NCI-H1930 (cell line): ENCODE measurements around the gene THUMPD2.
"Not testable (repeated sequence)": the region's sequence is repeated elsewhere in the genome, so short reads cannot be mapped to it uniquely, and the experiment has no call there.

Experiments used
- DNase-seq, 2 experiments: peaks; one replicate each; lab custom pipeline; 2025; lab: John Stamatoyannopoulos, UW

Gene THUMPD2, protein sequence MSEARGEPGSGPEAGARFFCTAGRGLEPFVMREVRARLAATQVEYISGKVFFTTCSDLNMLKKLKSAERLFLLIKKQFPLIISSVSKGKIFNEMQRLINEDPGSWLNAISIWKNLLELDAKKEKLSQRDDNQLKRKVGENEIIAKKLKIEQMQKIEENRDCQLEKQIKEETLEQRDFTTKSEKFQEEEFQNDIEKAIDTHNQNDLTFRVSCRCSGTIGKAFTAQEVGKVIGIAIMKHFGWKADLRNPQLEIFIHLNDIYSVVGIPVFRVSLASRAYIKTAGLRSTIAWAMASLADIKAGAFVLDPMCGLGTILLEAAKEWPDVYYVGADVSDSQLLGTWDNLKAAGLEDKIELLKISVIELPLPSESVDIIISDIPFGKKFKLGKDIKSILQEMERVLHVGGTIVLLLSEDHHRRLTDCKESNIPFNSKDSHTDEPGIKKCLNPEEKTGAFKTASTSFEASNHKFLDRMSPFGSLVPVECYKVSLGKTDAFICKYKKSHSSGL

DNA sequence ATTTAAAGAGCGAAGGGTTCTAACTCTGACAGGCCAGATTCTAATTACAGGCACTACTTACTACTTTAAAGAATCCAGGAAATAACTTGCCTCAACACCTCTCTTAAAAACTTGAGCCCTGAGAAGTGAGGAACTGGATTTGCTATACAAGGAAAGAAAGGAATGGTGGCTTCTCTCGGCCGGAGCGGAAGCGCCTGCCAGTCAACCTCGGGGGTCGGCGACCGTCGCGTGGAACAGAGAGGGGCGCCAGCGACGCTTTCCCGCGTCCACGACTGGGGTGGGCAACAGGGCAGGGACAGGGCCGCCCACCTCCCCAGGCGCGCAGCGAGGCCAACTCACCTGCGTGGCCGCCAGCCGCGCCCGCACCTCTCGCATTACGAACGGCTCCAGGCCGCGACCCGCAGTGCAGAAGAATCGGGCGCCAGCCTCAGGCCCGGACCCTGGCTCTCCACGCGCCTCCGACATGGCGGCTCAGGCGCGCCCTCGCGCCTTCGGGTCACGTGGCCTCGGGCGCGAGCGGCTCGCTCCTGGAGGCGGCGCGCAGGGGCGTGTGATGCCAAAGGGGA, at the start of gene THUMPD2:
TSS of gene THUMPD2 (minus strand) at position 484 of the 566 bp plus-strand sequence. CDS start at position 465, 19 bp downstream.
- DNase-seq, result peak; percentile 61 to 66

DNA sequence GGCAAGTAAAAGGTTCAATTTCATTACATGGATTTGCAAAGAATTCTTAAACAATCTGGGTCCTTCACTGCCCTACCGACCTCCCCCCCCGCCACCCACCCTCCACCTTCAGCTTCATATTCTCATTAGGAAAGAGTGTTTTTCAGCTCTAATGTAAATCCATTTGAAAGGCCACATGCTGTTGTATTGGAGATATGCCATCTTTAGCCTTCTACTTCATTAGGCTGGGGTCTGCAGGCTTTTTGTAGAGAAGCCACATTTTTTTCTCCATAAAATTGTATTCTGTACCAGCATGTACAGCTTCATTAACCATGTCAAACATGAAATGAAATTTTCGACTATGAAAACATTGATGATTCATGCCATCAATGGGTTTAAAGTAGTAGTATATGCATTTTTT, 42.8 kb upstream of the THUMPD2 start:
- no peak for DNase-seq

DNA sequence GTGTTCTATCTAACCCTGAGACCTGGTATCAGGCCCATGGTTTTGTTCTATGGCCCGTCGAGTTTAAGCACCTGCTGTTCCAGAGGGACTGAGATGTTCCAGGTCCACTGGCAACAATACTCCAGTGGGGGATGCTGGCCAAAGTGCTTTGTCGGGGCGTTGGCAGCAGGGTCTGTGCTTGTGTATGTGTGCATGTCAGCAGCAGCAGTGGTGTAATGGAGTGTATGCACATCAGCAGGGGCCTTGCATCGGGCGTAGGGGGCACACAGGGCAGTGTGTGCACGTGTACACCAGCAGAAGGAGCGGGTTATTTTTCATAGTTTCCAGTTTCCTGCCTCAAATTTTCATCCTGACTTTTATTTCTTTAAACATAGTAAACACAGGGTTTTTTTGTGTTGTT, 37.8 kb upstream of the THUMPD2 start:
- DNase-seq, result no peak

DNA sequence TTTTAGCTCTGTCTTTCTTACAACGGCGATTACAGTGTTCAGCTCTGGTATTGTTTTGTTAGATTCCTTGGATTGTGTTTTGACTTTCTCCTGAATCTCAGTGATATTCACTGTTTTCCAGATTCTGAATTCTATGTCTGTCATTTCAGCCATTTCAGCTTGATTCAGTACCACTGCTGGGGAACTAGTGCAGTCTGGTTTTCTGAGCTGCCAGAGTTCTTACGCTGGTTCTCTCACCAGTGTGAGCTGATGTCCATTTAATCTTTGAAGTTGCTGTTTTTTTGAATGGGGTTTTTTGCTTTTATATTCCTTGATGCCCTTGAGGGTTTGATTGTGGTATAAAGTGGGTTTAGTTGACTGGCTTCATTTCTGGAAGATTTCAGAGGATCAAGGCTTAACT, 37.4 kb upstream of the THUMPD2 start:
- DNase-seq, result no peak

DNA sequence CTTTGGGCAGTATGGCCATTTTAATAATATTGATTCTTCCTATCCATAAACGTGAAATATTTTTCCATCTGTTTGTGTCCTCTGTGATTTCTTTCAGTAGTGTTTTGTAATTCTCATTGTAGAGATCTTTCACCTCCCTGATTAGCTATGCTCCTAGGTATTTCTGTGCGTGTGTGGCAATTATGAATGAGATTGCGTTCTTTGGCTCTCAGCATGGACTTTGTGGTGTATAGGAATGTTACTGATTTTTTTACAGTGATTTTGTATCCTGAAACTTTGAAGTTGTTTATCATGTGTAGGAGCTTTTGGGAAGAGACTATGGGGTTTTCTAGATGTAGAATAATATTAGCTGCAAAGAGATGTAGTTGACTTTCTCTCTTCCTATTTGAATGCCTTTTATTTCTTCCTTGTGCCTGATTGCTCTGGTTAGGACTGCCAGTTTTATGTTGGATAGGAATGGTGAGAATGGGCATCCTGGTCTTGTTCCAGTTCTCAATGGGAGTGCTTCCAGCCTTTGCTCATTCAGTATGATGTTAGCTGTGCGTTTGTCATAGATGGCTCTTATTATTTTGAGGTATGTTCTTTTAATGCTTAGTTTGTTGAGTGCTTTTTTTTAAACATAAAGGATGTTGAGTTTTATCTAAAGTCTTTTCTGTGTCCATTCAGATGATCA, 27.0 kb upstream of the THUMPD2 start:
- DNase-seq, result no peak

DNA sequence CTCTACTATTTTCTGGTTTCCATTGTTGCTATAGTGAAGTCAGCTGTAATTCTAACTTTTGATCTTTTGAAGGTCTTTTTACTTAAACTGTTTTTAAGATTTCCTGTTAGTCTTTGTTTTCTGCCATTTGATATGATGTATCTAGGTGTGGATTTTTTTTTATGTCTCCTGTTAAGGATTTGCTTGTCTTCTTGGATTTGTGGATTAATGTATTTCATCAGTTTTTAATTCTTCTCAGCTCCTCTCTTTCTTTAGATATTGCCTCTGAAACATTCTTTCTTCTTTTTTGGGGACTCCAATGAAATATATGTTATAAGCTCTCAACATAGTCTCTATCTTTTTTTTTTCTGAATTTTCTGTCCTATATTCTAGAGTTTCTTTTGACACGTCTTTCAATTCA, 24.8 kb upstream of the THUMPD2 start:
- no peak for DNase-seq

DNA sequence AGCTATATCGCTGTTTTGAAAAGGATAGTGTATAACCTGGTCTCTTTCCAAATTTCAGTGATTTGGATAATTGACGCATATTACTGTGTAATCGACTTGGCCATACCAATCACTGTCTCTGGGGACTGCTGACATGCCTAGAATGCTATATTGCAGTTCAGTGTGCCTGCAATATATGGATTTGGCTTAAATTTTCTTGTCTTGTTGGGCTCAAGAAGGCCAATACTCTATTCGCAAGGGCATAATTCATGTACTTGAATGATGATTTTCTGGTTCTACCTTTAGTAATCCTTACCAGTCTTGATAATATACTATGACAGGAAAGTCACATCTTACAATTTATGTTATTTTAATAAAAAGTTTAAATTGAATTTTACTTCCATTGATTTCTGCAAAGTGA, 21.7 kb upstream of the THUMPD2 start:
- no peak for DNase-seq

DNA sequence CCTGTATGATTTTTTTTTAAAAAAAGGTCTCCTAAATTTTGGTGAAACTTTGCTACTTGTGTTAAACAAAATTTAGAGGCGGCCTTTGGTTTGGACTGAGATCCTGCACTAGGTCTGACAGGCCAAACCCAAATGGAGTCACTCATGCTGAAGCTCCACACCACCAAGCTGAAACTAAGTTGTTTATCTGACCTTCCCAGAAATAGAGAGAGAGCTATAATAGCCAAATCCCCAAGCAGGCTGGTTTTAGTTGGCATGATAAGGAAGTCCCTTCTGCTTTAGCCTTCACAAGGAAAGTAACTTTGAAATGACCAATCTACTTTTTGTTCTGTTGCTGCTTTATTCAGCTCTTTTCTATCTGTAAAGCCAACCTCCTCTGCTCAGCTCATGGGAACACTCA, 17.1 kb upstream of the THUMPD2 start:
- DNase-seq, result no peak

DNA sequence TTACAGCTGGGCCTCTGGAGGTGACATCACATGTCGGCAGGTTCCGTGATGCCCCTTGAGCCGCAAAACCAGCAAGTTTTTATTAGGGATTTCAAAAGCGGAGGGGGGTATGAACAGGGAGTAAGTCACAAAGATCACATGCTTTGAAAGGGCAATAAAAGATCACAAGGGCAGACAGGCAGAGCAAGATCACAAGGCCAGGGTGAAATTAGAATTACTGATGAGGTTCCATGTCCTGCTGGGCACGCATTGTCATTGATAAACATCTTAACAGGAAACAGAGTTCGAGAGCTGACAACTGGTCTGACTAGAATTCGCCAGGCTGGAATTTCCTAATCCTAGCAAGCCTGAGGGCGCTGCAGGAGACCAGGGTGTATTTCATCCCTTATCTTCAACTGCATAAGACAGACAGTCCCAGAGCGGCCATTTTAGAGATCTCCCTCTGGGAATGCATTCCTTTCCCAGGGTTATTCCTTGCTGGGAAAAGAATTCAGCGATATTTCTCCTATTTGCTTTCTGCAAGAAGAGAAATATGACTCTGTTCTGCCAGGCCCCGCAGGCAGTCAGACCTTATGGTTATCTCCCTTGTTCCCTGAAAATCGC, 11.3 kb upstream of the THUMPD2 start:
- DNase-seq, result not testable (repeated sequence)

DNA sequence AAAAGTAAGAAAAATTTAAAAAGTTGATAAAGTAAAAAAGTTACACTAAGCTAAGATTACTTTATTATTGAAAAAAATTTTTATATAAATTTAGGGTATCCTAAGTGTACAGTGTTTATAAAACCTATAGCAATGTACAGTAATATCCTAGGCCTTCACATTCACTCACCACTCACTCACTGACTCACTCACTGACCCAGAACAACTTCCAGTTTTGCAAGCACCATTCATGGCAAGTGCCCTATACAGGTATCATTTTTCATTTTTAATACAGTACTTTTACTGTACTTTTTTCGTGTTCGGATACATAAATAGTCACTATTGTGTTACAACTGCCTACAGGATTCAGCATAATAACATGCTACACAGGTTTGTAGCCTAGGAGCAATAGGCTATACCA, 8.9 kb upstream of the THUMPD2 start:
- DNase-seq, result no peak

DNA sequence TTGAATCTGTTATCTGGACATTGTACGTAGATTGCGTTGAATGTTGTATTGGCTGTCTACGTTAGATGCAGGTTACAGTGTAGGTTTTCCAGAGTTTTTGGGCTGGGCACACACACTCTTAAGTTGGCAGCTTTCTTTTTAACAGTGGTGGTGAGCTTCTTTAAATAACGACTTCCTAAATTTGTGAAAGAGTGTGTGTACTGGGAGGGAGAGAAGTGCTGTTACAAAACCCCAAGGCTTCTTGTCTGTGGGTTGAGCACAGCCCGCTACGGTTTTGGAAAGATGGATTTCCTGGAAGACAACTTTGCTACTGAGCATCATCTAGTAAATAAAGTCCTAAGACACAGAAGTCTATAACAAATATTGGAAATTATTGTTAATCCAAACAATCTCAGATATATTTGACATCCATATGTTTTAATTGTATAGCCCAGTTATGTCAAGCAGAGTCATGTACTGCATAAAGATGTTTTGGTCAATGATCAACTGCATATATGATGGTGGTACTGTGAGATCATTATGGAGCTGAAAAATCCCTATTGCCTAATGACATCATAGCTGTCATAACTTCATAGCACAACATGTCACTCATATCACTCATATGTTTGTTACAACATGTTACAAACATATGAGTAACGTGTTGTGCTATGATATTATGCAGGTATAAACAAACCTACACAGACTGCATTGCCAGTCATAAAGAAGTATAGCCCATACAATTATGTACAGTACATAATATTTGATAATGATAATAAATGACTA, 7.9 kb upstream of the THUMPD2 start:
- no peak for DNase-seq

DNA sequence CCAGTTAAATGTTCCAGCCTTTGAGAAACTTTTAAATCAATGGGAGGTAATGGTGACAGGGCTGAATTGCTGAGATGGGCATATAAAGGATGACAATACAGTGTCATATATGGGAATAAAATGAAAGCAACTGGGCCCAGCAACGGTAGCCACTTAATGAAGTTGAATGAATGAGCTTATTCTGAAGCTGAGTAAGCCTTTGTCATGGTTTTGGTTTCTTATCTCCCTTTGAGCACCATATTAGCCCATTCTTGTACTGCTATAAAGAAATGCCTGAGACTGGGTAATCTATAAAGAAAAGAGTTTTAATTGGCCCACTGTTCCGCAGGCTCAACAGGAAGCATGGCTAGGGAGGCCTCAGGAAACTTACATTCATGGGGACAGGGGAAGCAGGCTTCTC, 3.5 kb upstream of the THUMPD2 start:
- no peak for DNase-seq

DNA sequence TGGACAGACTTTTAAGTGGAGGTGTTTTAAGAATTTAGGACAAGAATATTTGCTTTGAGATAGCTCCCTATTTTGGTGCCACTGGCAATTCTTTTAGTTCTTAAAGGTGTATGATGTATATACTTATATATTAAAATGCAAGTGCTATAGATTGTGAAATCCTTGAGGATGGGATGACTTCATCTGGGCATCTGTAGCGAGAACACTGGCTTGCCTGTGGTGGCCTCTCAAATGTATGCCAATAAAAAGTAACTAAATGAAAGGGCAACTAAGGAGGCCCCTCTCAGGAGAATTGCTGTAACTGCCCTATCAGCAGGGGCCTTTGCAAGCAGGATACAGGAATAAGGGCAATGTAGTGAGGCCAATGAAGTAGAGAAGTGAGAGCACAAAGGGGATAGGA, 2.6 kb upstream of the THUMPD2 start:
- no peak for DNase-seq

DNA sequence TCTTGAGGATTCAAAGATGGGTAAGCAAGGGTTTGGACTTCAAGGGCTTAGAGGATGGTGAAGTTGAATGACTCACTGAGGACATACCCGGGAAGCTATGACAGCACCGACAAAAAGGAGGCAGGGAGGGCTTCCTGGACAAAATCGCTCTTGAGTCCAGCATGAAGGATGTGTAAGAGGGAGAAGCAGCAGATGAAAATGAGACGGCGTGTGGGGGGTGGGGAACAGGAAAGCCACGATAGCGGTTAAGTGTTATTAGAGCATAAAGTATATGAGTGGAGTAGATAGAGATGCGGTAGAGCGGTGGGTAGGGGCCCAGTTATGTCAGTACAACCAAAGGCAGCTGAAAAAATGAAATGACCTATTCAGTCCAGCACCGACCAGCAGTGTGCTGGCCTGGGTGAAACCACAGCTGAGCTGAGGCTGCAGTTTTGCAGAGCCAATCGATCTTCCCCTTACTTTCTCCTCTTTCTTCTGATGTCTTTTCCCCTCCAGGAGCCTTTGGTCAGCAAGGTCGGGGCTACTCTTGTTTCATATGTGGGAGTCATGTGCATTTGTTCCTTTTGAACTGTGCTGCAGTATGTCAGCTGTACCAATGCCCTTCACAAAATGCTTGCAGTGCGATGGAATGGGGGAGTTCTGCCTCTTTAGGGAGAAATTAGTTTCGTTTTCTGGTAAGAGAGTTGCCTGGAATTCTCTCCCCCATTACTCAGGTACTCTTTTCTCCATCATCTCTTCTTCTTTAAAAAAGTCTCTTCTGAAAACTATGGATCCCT, 2.0 kb upstream of the THUMPD2 start:
- DNase-seq, result no peak

DNA sequence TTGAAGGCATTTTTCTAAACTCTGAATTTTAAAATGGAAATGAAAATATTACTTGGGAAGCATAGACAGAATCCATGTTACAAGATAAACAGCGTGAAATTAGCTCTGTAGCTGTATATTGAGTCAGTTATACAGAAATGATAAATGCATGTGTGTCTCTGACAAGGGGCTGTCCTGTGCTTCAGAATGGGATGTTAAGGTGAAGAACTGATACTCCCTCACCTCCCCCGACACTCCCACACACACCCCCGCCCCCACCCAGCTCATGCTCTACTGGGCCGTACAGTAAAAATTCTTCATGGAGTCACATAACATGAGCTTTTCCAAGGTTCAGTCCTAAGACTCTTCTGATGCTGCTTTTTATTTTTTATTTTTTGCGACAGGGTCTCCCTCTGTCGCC, 869 bp upstream of the THUMPD2 start:
- DNase-seq, result no peak

DNA sequence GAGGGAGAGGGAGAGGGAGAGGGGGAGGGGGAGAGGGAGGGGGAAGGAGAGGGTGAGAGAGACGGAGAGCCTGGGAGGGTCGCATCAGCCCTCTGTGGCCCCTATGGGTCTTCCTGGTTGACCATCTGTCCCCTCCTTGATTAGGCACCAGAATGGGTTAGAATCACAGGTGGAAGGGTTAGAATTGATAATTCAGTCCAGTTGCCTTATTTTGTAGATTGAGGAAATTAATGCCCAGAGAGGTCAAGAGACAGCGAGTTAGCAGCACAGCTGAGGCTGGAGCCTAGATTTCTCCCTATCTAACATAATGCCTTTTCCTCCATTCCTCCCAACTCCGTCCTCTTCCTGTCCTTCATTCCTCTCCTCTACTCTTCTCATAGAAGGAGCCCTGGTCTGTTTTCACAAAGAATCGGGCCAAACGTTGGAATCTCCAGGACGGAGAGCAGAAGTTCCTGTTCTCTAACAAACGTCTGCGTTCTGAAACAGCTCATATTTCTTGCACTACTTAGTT, 338 bp upstream of the THUMPD2 start:
- DNase-seq, result no peak

DNA sequence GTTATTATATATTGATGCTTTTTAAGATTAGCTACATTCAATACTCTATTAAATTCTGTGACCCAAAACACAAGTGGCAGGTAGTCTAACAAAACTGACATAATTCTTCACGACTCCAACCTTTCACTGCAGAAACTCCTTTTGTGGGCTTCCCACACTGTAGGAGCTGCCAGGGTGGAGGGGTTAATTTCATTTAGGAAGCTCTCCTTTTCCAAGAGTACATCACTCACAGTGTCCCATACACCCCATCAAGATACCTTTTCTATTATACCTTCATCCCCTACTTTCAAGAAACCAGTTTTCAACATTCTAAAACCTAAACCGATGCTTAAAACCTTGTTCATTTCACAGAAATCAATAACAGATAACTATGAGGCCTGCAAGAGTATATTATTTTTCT, 825 bp downstream of the THUMPD2 start:
- DNase-seq, result no peak

DNA sequence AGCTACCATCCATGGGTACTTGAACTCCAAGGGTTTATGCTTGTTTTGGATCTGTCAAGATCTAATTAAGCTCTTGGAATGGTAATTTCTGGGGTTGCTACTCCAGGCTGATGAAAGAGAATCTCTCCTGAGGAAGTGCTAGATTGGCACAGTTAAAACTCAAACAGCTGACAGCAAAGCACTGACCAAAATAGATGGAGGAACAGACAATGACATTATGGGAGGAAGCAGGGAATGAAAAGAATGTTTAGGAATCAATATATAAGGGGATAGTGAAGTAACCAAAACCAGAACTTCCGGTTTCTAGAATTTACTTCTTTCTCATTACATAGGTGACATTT, 6.3 kb downstream of the THUMPD2 start:
- no peak for DNase-seq

DNA sequence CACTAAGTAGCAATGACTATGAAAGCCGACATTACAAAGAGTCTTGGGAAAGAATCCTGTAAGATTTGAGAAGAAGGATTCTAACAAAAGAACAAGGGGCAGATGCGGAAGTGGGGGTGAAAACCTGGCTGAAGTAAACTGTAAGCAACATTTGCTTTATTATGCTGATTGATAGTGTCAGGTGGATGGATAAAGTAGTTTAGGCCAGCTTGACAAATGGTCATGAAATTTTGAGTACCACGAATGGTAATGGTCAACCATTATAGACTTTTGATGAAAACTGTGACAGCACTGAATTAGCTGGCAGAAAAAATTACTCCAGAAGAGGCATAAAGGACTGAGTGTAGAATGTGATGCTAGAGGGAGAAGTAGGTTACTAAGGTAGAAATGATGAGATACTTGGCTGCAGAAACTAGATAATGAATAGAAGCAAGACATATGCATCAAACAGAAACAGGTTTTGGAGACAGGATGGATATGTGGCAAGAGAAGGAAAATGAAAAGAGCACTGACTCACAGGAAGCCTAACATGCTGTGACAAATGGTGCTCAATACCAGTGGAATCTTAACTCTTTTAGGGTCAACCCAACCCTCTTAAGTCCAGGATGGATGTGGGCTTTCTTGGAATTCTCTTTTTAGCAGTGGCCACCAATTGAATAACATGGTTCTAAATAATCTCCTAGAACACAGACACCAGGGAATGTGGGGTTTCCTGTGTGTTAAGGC, 6.8 kb downstream of the THUMPD2 start:
- DNase-seq, result no peak

DNA sequence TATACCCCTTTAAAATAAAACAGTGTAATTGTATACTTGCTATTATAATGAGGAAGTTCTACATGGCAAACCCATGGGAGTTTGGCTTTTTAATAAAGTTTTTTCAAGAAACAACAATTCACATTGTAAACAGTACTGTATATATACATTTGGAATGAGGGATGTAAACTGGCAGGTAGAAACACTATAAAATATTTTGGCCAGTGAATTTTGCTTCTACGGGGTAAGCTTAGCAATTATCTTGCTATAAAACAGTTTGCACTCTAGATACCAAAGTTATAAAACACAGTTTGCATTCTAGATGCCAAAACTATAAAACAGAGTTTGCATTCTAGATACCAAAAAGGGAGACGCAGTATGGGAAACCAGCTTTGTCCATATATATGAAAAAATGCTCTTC, 16.6 kb downstream of the THUMPD2 start:
- no peak for DNase-seq
